GM13976 (cell line): ENCODE measurements around the gene NTRK2.

Source experiments
- DNase-seq: peaks from one replicate; pipeline ENCODE4 v3.0.0; 2012; ENCODE audit warnings: low spot score
- CTCF ChIP-seq: IDR thresholded peaks from 2 replicates; pipeline ENCODE4 v1.5.1; 2012; ENCODE audit warnings: borderline replicate concordance, mild to moderate bottlenecking; ENCODE audit not compliant: insufficient read depth; ENCODE audit errors: extremely low read depth, missing control alignments, control extremely low read depth
- in situ Hi-C: fragments of 300-500 bp; cut with MboI; formaldehyde crosslinking; loops from one replicate; pipeline ENCODE4 v1.12.0; 2022; ENCODE audit warnings: low sequenced_read_pairs, mixed read lengths, inconsistent platforms; ENCODE audit not compliant: unreplicated experiment

The NTRK2 gene

DNA sequence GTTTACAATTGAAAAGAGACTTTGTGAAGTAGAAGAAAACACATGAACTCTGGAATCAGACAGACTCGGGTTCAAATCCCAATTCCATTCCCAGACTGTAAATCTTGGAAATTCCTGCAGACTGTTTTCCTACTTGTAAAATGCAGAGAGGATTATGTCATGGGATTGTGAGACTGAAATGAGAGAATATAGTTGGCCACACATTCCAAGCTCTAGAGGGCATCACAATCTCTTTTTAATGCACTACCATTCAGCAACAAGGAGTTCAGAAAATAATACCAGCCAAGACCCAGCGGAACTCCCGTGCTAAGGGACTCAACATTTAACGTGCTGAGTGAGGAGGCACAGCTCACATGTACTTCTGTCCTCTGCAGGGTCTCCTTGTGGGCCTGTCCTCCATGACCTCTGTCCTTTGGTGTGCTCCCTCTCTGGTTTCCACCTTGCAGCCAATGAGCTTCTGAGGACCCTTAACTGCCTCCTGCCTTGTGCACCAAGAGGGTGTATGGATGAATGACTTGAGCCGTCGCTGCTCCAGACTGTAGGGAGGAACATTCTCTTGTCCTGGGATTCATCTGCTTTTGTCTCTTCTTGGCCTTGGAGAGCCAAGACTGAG, 263.5 kb downstream of the NTRK2 start:
- TF ChIP-seq CTCF = no peak
- no peak for DNase-seq
- in situ Hi-C loops = no loop called here

- no peak for DNase-seq
- in situ Hi-C loops = no loop called here
- no peak for TF ChIP-seq CTCF
These were observed 266.1 kb downstream of the NTRK2 start for GRCh38 chr9:84935528-84936117.

- DNase-seq = no peak
- TF ChIP-seq CTCF = no peak
- in situ Hi-C loops = no loop called here
These were observed 267.7 kb downstream of the NTRK2 start for GRCh38 chr9:84937180-84937579.

DNA sequence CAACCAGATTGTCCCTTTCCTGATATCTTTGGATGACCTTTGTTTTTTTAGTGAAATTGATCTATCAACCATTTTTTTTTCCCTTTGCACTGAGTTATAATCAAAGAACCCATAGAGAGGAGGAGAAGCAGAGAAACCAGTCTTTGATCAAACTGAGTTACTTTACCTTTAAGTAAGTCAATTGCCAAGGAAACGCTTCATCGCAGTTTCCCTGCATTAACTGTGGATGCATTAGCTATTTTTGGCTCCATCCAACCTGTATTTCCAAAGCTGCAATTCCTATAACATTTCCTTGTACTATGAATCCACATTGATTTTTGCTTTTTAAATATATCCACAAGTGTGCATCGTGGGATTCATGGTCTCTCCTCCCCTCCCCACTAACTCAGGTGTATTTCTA, 268.1 kb downstream of the NTRK2 start:
- no peak for DNase-seq
- no peak for TF ChIP-seq CTCF
- in situ Hi-C loops = no loop called here

DNA sequence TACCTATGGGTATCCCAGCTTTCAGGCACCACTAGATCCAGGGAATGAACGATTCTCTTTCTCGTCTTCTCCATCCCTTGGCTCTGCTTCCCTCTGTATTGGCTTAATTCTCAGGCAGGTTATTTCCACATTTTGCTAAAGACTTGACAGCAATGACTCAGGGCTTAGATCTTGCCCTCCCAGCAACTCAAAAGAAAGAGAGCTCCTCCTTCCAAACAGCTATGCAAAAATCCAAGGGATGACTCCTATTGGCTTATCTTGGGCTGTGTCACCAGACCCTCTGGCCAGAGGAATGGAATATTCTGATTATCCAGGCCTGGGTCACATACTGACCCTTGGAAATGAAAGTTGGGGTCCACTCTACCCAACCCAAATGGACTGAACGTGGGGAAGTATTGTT, 270.2 kb downstream of the NTRK2 start:
- DNase-seq = no peak
- in situ Hi-C loops = no loop called here
- TF ChIP-seq CTCF = no peak

- TF ChIP-seq CTCF = no peak
- in situ Hi-C loops = no loop called here
- no peak for DNase-seq
These were observed 270.8 kb downstream of the NTRK2 start for GRCh38 chr9:84940294-84940693.
